ENCODE results near the gene GCK. TPM values are rescaled to one million over a fixed set of nuclear protein-coding genes. Genes with fewer than 3 reads are reported as not detected.

Gene GCK
- total RNA-seq, result under 1 TPM in 2 of 4 donors, not detected in 2; 0.16 to 0.96 TPM

- Histone ChIP-seq H3K27ac (no peak within 1 kb of the TSS), H3K36me3 (no peaks in the 10 kb centered on the region), H3K4me3 (no peak within 1 kb of the TSS), H3K27me3 (no peaks in the 10 kb centered on the region), H3K4me1 (no peaks in the 10 kb centered on the region), H3K9me3 (no peaks in the 10 kb centered on the region)
- in situ Hi-C loops (cut with MboI; ENCODE audit: low pct_ligation_motif_present in 1 of 4, low pct_unique_long_range_greater_than_20kb in 1 of 4, low sequenced_read_pairs in 3 of 4) (no loop called here), intact Hi-C loops (cut with DNase I; ENCODE audit: low total_unique reads) (no loop called here)
- TF ChIP-seq EP300 (IDR thresholded peaks at IDR 0.05; ENCODE audit: low read depth), result no peak
- TF ChIP-seq POLR2A (IDR thresholded peaks at IDR 0.05), result no peak
- no peak for TF ChIP-seq POLR2AphosphoS5 (IDR thresholded peaks at IDR 0.05)
- TF ChIP-seq CTCF (IDR thresholded peaks at IDR 0.05), result no peak
- WGBS, 2 donors (ENCODE audit: low coverage in 1 of 2), result 81% methylated on average over 11 of the region's 11 CpGs; no CpG with 5 or more reads in 1 of the 2 donors
- DNase-seq, result no peak
Measured at GRCh38 chr7:44189286-44189992, at the start of gene GCK. Gene GCK, minus strand, starts transcription at chr7:44189439. Its CDS starts 486 bp downstream, at chr7:44188953.

GRCh38 chr7:44238116-44238695, 49.0 kb upstream of the GCK start:
- H3K4me1 ChIP-seq, result peaks cover 0 to 6% (median 2%) of the 10 kb centered on the region in 4 donors
- intact Hi-C loops (cut with DNase I; ENCODE audit: low total_unique reads), result loop anchor here (10.0 kb wide), 2 partner anchors 247 to 327 kb away; no protein-coding TSS in a partner anchor
- no peaks in the 10 kb centered on the region for H3K27me3 ChIP-seq
- no peak overlapping the region for H3K27ac ChIP-seq
- in situ Hi-C loops (cut with MboI; ENCODE audit: low pct_ligation_motif_present in 1 of 4, low pct_unique_long_range_greater_than_20kb in 1 of 4, low sequenced_read_pairs in 3 of 4), result loop anchor here in 3 of 4 donors (25.0 kb wide), 2 partner anchors 249 to 324 kb away; partner anchors contain the start of genes NUDCD3 (in 2 of the 3) and DDX56 (in 1 of the 3)
- no peak overlapping the region for H3K4me3 ChIP-seq
- DNase-seq, result no peak
- 76% methylated on average over 17 of the region's 17 CpGs; no CpG with 5 or more reads in 1 of the 2 donors for WGBS, 2 donors (ENCODE audit: low coverage in 1 of 2)
- no peaks in the 10 kb centered on the region for H3K36me3 ChIP-seq
- H3K9me3 ChIP-seq, result no peaks in the 10 kb centered on the region
- TF ChIP-seq POLR2AphosphoS5 (IDR thresholded peaks at IDR 0.05) (no peak), POLR2A (IDR thresholded peaks at IDR 0.05) (no peak), EP300 (IDR thresholded peaks at IDR 0.05; ENCODE audit: low read depth) (no peak), CTCF (IDR thresholded peaks at IDR 0.05) (no peak)

- H3K9me3 ChIP-seq, result no peaks in the 10 kb centered on the region
- no peak for DNase-seq
- H3K36me3 ChIP-seq, result no peaks in the 10 kb centered on the region
- H3K27ac ChIP-seq, result no peak overlapping the region
- peaks cover 0 to 6% (median 2%) of the 10 kb centered on the region in 4 donors for H3K4me1 ChIP-seq
- intact Hi-C loops (cut with DNase I; ENCODE audit: low total_unique reads), result loop anchor here (10.0 kb wide), 2 partner anchors 247 to 327 kb away; no protein-coding TSS in a partner anchor
- no peak for TF ChIP-seq CTCF (IDR thresholded peaks at IDR 0.05)
- TF ChIP-seq EP300 (IDR thresholded peaks at IDR 0.05; ENCODE audit: low read depth), result no peak
- no peak for TF ChIP-seq POLR2AphosphoS5 (IDR thresholded peaks at IDR 0.05)
- TF ChIP-seq POLR2A (IDR thresholded peaks at IDR 0.05), result no peak
- no peaks in the 10 kb centered on the region for H3K27me3 ChIP-seq
- in situ Hi-C loops (cut with MboI; ENCODE audit: low pct_ligation_motif_present in 1 of 4, low pct_unique_long_range_greater_than_20kb in 1 of 4, low sequenced_read_pairs in 3 of 4), result loop anchor here in 3 of 4 donors (25.0 kb wide), 2 partner anchors 250 to 325 kb away; partner anchors contain the start of genes NUDCD3 (in 2 of the 3) and DDX56 (in 1 of the 3)
- H3K4me3 ChIP-seq, result no peak overlapping the region
- 88% methylated on average over 9 of the region's 10 CpGs; no CpG with 5 or more reads in 1 of the 2 donors for WGBS, 2 donors (ENCODE audit: low coverage in 1 of 2)
Measured at GRCh38 chr7:44237696-44238095, 48.5 kb upstream of the GCK start.

- Histone ChIP-seq H3K4me3 (no peak overlapping the region), H3K27me3 (no peaks in the 10 kb centered on the region), H3K9me3 (no peaks in the 10 kb centered on the region), H3K4me1 (peaks cover 0 to 5% (median 2%) of the 10 kb centered on the region in 4 donors), H3K27ac (no peak overlapping the region), H3K36me3 (no peaks in the 10 kb centered on the region)
- TF ChIP-seq EP300 (IDR thresholded peaks at IDR 0.05; ENCODE audit: low read depth) (no peak), CTCF (IDR thresholded peaks at IDR 0.05) (no peak), POLR2AphosphoS5 (IDR thresholded peaks at IDR 0.05) (no peak), POLR2A (IDR thresholded peaks at IDR 0.05) (no peak)
- in situ Hi-C loops (cut with MboI; ENCODE audit: low pct_ligation_motif_present in 1 of 4, low pct_unique_long_range_greater_than_20kb in 1 of 4, low sequenced_read_pairs in 3 of 4), result loop anchor here in 3 of 4 donors (25.0 kb wide), 2 partner anchors 251 to 326 kb away; partner anchors contain the start of genes NUDCD3 (in 2 of the 3) and DDX56 (in 1 of the 3)
- DNase-seq, result no peak
- intact Hi-C loops (cut with DNase I; ENCODE audit: low total_unique reads), result loop anchor here (10.0 kb wide), 2 partner anchors 248 to 328 kb away; no protein-coding TSS in a partner anchor
- 60% methylated on average over 4 of the region's 4 CpGs; no CpG with 5 or more reads in 1 of the 2 donors for WGBS, 2 donors (ENCODE audit: low coverage in 1 of 2)
Measured at GRCh38 chr7:44236333-44236728, 47.1 kb upstream of the GCK start.
